Endothelial cell of umbilical vein (primary cell): Measurements from ENCODE around the gene MESD. TPM values are rescaled to one million over a fixed set of nuclear protein-coding genes. Genes with fewer than 3 reads are reported as not detected.

Source experiments
- BruUV-seq: library from RNA; stranded (reverse); fragments of 400-500 nt; replicated peaks from 2 replicates; lab custom pipeline; 2021; lab: Mats Ljungman, UMichigan
- CTCF ChIA-PET: fragments of 300-600, 350-600 bp; sonication (Branson Sonifier 250); formaldehyde crosslinking; loops from one replicate; lab custom pipeline; 2021; ENCODE audit warnings: antibody characterized with exemption, inconsistent platforms; lab: Charles Lee
- POLR2A ChIA-PET: fragments of 300-600, 350-600 bp; sonication (Branson Sonifier 250); formaldehyde crosslinking; loops from one replicate; lab custom pipeline; 2021; ENCODE audit warnings: antibody characterized with exemption, inconsistent platforms; lab: Charles Lee
- DNase-seq: peaks from one replicate; pipeline ENCODE4 v3.0.0-alpha.2; 2011; ENCODE audit warnings: low read depth, low spot score
- FAIRE-seq: peaks from 2 replicates; lab custom pipeline; 2011; peaks lifted over from hg19 to GRCh38; lab: Jason Lieb, UNC
- H2AFZ ChIP-seq: 2 replicates; pipeline ENCODE4 v1.6.0; 2012; ENCODE audit warnings: low read depth, low read length, control low read depth, inconsistent platforms
- H3K27ac ChIP-seq: 2 replicates; pipeline ENCODE4 v1.5.1; 2011; ENCODE audit warnings: low read depth, mild to moderate bottlenecking, control low read depth, low read length, moderate library complexity; ENCODE audit not compliant: insufficient read depth
- H3K27me3 ChIP-seq, 2 experiments: 2 replicates each; pipeline versions ENCODE4 v1.6.0 to v1.6.1; 2011; ENCODE audit warnings: low read length in 2 of 2, mixed read lengths in 1 of 2; ENCODE audit not compliant: control insufficient read depth in 2 of 2, insufficient read depth in 2 of 2
- H3K36me3 ChIP-seq, 2 experiments: 2 replicates in 1 of 2; 3 replicates in 1 of 2; pipeline ENCODE4 v1.5.1; 2011; ENCODE audit warnings: low read length in 2 of 2, mild to moderate bottlenecking in 1 of 2, moderate library complexity in 1 of 2; ENCODE audit not compliant: control insufficient read depth in 2 of 2, insufficient read depth in 2 of 2; ENCODE audit errors: extremely low read depth in 1 of 2
- H3K4me1 ChIP-seq: 3 replicates; pipeline ENCODE4 v1.5.1; 2011; ENCODE audit warnings: mild to moderate bottlenecking, low read length; ENCODE audit not compliant: control insufficient read depth, insufficient read depth; ENCODE audit errors: extremely low read depth
- H3K4me2 ChIP-seq: 2 replicates; pipeline ENCODE4 v1.6.1; 2011; ENCODE audit warnings: low read length, control low read depth, mixed read lengths; ENCODE audit not compliant: insufficient read depth
- H3K4me3 ChIP-seq, 3 experiments: fragments of 200-600 bp in 1 of 3; sonication (generic), shearing (Covaris generic) in 1 of 3; replicated peaks in 1 of 3; 2 replicates each; pipeline ENCODE4 v1.5.1; 2011 to 2016; ENCODE audit warnings: control low read depth in 3 of 3, low read length in 3 of 3, mild to moderate bottlenecking in 2 of 3, inconsistent platforms in 1 of 3, low read depth in 1 of 3, moderate library complexity in 1 of 3; ENCODE audit not compliant: insufficient read depth in 1 of 3
- H3K79me2 ChIP-seq: 2 replicates; pipeline ENCODE4 v1.6.0; 2012; ENCODE audit warnings: low read length, inconsistent platforms; ENCODE audit not compliant: control insufficient read depth, insufficient read depth
- H3K9ac ChIP-seq: replicated peaks from 2 replicates; pipeline ENCODE3; 2011; ENCODE audit warnings: low read length, control low read depth; ENCODE audit not compliant: insufficient read depth; ENCODE audit errors: extremely low read depth
- H3K9me1 ChIP-seq: replicated peaks from 3 replicates; pipeline ENCODE4 v1.6.0; 2011; ENCODE audit warnings: mild to moderate bottlenecking, low read length; ENCODE audit not compliant: control insufficient read depth, insufficient read depth; ENCODE audit errors: extremely low read depth
- H3K9me3 ChIP-seq: replicated peaks from 2 replicates; pipeline ENCODE4 v1.5.1; 2012; ENCODE audit warnings: low read length, inconsistent platforms; ENCODE audit not compliant: control insufficient read depth, insufficient read depth
- H4K20me1 ChIP-seq: replicated peaks from 2 replicates; pipeline ENCODE3; 2011; ENCODE audit warnings: mild to moderate bottlenecking, low read length; ENCODE audit not compliant: control insufficient read depth, insufficient read depth; ENCODE audit errors: extremely low read depth
- EZH2 ChIP-seq: IDR thresholded peaks from 2 replicates; pipeline ENCODE4 v1.6.1; 2012; ENCODE audit warnings: borderline replicate concordance, low read depth, mild to moderate bottlenecking, moderate library complexity, low read length, inconsistent platforms; ENCODE audit not compliant: severe bottlenecking
- FOS ChIP-seq: IDR thresholded peaks from 2 replicates; pipeline ENCODE4 v1.6.1; 2011; ENCODE audit warnings: mild to moderate bottlenecking, low read length, moderate library complexity, borderline replicate concordance; ENCODE audit not compliant: insufficient read depth
- GATA2 ChIP-seq: IDR thresholded peaks from 2 replicates; pipeline ENCODE4 v1.7.0; 2011; ENCODE audit warnings: low read depth, mild to moderate bottlenecking, moderate library complexity, mixed read lengths, low read length; ENCODE audit not compliant: insufficient read length, insufficient read depth
- JUN ChIP-seq: IDR thresholded peaks from 2 replicates; pipeline ENCODE4 v1.6.1; 2011; ENCODE audit warnings: borderline replicate concordance, low read depth; ENCODE audit not compliant: insufficient read length, insufficient read depth
- MYC ChIP-seq: IDR thresholded peaks from one replicate; pipeline ENCODE4 v1.6.1; 2011; ENCODE audit warnings: mild to moderate bottlenecking, low read depth, low read length
- POLR2A ChIP-seq: IDR thresholded peaks from 2 replicates; pipeline ENCODE4 v1.6.1; 2012; ENCODE audit warnings: low read depth, mild to moderate bottlenecking, control low read depth, low read length
- POLR2AphosphoS5 ChIP-seq: IDR thresholded peaks from 2 replicates; pipeline ENCODE4 v1.6.1; 2012; ENCODE audit warnings: low read depth, mild to moderate bottlenecking, control low read depth, low read length, moderate library complexity; ENCODE audit not compliant: insufficient read depth
- dilution Hi-C: fragments of 300-500 bp; cut with MboI; formaldehyde crosslinking; loops from one replicate; pipeline ENCODE4 v1.15.0; 2019; ENCODE audit warnings: low sequenced_read_pairs; ENCODE audit not compliant: extremely low pct_ligation_motif_present
- intact Hi-C: fragments of 100-400 bp; cut with micrococcal nuclease; formaldehyde crosslinking; loops from one replicate; pipeline ENCODE4 v1.10.0; 2022
- polyA plus RNA-seq, 4 experiments: library from polyadenylated mRNA; depleted of rRNA in 3 of 4; stranded (reverse) in 3 of 4; unstranded in 1 of 4; fragments of >200 nt; gene quantifications; 2 replicates each; pipeline versions ENCODE4 v1.2.1 to v1.2.3, GENCODE V29; 2011 to 2012; ENCODE audit warnings: missing spikeins in 1 of 4
- total RNA-seq: library from RNA; stranded (reverse); gene quantifications from 2 replicates; pipeline ENCODE4 v1.2.3, GENCODE V29; 2021
- TF ChIP-seq, protein P1 (sequence below): IDR thresholded peaks from 2 replicates; pipeline ENCODE4 v1.6.1; 2011; ENCODE audit not compliant: insufficient read depth, insufficient read length
- TF ChIP-seq, protein P2 (sequence below), 2 donors: IDR thresholded peaks; 1 replicate in 1 of 2; 2 replicates in 1 of 2; pipeline ENCODE4 v1.5.1; 2011; ENCODE audit warnings: low read length in 2 of 2, mild to moderate bottlenecking in 2 of 2, moderate library complexity in 2 of 2, control low read depth in 1 of 2, inconsistent platforms in 1 of 2, low read depth in 1 of 2; ENCODE audit not compliant: insufficient read depth in 1 of 2; ENCODE audit errors: extremely low read depth in 1 of 2

Gene MESD
- total and polyA plus RNA-seq, 2 donors (not counting 3 experiments of a cell fraction or from before 2014, with no cell fraction given): 12.8 to 30.5 TPM

DNA sequence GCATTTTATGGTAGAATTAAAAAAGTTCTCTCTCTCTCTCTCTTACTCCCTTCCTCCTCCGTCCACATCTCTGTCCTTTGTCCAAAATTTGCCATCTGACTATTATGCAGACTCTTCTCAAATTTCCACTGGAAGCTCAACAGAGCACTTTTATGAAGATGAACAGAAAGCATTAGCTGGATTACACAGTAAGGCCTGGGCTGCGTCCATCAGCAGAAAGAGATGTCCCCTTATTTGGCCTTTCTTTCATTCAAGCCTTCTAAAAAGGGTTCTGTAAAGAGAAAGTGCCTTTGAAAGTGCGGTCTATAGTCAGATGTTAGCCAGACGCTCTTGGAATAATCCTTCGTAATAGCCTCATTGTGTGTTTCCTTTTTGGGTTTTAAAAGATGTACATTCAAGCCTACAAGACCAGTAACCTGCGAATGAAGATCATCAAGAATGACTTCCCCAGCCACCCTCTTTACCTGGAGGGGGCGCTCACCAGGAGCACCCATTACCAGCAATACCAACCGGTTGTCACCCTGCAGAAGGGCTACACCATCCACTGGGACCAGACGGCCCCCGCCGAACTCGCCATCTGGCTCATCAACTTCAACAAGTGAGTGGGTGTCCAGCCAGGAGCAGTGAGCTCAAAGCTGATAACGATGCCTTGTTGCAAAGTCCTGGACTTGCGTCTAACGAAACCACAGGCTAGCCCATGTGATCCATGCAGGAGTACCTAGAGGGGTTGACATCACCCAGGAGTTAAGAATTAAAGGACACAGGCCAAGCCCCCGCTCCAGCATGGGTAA, 53.1 kb downstream of the MESD start:
- Histone ChIP-seq H4K20me1 (no peaks in the 10 kb centered on the region), H3K9me3 (no peaks in the 10 kb centered on the region), H3K4me3 (no peak overlapping the region), H3K27ac (no peak overlapping the region), H3K36me3 (no peaks in the 10 kb centered on the region), H3K4me1 (peaks cover 18% of the 10 kb centered on the region), H3K79me2 (no peaks in the 10 kb centered on the region), H3K9ac (no peak overlapping the region), H2AFZ (no peak overlapping the region), H3K9me1 (no peaks in the 10 kb centered on the region), H3K27me3 (no peaks in the 10 kb centered on the region), H3K4me2 (no peak overlapping the region)
- dilution Hi-C loops (no loop called here), intact Hi-C loops (loop anchor here (10.0 kb wide), 1 partner anchor 1052 kb away; no protein-coding TSS in a partner anchor)
- no peak for TF ChIP-seq EZH2
- TF ChIP-seq, protein P1, sequence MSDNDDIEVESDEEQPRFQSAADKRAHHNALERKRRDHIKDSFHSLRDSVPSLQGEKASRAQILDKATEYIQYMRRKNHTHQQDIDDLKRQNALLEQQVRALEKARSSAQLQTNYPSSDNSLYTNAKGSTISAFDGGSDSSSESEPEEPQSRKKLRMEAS: no peak
- TF ChIP-seq JUN: no peak
- TF ChIP-seq FOS: no peak
- TF ChIP-seq, protein P2, sequence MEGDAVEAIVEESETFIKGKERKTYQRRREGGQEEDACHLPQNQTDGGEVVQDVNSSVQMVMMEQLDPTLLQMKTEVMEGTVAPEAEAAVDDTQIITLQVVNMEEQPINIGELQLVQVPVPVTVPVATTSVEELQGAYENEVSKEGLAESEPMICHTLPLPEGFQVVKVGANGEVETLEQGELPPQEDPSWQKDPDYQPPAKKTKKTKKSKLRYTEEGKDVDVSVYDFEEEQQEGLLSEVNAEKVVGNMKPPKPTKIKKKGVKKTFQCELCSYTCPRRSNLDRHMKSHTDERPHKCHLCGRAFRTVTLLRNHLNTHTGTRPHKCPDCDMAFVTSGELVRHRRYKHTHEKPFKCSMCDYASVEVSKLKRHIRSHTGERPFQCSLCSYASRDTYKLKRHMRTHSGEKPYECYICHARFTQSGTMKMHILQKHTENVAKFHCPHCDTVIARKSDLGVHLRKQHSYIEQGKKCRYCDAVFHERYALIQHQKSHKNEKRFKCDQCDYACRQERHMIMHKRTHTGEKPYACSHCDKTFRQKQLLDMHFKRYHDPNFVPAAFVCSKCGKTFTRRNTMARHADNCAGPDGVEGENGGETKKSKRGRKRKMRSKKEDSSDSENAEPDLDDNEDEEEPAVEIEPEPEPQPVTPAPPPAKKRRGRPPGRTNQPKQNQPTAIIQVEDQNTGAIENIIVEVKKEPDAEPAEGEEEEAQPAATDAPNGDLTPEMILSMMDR (IDR thresholded peaks at IDR 0.05; ENCODE audit: extremely low read depth in 1 of 2, insufficient read depth in 1 of 2, low read depth in 1 of 2, low read length in 2 of 2): no peak
- no peak for TF ChIP-seq POLR2A
- no peak for TF ChIP-seq POLR2AphosphoS5
- no peak for TF ChIP-seq GATA2
- TF ChIP-seq MYC: no peak
- ChIA-PET CTCF (interaction anchor here (1.9 kb wide), 1 partner anchor 330 kb away, joined by 9 read pairs; no protein-coding TSS in a partner anchor), POLR2A (no interaction called here)
- no TSS peak for BruUV-seq
- DNase-seq (no peak), FAIRE-seq (no peak)
